GM21576 (cell line): ENCODE data around the gene SOCS3.
"Not testable (repeated sequence)": the region's sequence is repeated elsewhere in the genome, so short reads cannot be mapped to it uniquely, and the experiment has no call there.

ENCODE experiments used
- ATAC-seq: cut with Tn5 transposase; IDR thresholded peaks from one replicate; pipeline ENCODE4 v1.9.1; 2021; ENCODE audit warnings: mild to moderate bottlenecking, moderate library complexity; ENCODE audit not compliant: unreplicated experiment

The SOCS3 gene

DNA sequence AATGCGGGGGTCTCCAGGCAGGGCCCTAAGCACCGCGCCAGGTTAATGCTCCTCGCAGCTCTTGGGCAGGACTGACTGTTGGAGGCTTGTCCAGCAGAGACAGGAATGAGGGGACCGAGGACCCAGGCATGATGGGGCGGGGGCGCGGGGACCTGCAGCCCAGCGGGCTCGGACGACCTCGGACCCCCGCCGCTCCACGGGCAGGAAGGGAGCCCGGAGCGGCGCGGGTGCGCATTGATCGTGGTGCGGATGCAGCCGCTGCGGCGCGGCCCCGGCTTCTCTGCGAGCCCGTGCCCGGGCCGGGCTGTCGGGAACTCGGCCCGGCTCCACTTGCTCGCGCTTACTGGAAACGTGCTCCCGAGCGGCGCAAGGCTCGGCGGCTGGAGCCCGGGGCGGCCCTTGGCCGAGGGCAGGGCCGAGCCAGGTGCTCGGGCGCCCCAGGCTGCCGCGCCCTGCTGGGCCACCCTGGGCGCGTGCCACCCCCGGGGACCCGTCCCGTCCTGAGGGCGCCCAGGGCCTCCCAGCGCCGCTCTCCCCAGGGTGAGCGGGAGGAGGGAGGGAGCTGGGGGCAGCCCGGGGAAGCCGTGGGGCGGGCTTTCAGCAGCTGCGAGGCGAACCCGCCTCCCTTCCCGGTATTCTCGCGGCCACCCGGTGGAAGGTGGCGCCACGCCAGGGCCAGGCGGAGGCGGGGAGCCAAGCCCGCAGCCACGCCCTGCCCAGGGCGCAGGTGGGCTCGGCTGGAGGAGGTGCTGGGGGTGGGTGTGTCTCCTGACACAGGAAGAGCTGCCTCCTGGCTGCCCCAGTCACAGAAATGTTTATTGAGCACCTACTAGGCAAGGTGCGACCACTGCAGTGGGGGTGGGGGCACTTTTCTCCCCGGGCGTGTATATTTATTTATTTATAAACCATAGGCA lies 45.9 kb downstream of the SOCS3 start:
- no peak for ATAC-seq

DNA sequence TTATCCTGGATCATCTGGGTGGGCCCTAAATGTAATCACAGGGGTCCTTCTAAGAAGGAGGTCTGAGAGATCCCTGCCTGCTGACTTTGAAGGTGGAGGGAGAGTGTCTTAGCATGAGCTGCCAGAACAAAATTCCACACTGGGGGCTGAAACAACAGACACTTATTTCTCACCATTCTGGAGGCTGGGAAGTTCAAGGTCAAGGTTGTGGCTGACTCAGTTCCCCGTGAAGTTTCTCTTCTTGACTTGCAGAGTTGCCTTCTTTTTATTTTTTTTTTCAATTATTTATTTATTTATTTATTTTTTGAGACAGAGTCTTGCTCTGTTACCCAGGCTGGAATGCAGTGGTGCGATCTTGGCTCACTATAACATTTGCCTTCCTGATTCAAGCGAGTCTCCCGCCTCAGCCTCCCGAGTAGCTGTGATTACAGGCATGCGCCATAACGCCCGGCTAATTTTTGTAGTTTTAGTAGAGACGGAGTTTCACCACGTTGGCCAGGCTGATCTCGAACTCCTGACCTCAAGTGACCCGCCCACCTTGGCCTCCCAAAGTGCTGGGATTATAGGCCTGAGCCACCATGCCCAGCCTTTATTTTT lies 50.1 kb downstream of the SOCS3 start:
- not testable (repeated sequence) for ATAC-seq

DNA sequence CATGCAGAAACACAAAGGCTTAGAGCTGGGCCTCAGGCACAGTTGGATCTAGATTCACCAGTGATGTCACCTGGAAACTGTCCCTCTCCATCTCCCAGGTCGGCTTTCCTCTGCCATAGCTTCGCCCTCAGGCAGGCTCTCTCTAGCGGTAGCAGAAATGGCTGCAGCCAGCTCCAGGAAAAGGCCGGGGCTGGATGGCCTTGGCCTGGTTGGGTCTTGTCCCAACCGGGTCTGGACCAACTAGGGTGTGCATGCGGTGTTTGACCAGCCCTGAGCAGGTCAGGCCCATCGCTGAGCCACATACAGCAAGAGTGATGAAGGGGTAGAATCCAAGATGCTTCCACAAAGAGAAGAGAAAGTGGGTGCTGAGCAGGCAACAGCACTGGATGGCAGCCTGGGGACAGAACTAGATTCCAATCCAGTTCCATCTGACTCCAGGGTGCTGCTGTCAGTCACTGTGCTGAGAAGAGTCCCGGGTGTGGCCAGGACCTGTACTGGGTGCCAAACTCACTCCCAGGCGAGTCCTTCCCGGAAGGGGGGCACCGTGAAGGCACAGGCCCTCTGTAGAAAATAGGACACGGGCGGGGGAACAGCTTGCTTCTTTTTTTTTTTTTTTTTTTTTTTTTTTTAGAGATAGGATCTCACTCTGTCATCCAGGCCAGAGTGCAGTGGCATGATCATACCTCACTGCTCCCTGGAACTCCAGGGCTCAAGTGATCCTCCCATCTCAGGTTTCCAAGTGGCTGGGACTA lies 51.8 kb downstream of the SOCS3 start:
- ATAC-seq: no peak

DNA sequence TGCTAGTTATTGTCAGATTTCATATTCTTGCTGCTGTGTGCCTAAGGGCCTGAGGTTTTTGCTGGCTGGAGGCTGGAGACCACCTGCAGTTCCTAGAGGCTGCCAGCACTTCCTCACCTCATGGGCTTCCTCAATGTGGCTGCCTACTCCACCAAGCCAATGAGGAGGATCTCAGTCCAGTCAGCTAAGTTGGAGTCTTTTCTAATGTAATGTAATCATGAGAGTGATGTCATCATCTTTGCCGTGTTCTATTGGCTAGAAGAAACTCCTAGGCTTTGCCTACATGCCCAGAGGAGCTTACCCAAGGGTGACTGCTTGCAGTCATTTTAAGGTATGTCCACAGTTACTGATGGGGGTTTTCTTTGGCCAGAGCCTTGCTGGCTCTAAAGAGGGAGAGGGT lies 53.0 kb downstream of the SOCS3 start:
- ATAC-seq: no peak
